Trophoblast cell (in vitro differentiated cells and primary cell): ENCODE data around the gene PAX7.

ENCODE experiments used
- DNase-seq, 2 donors: peaks; one replicate each; pipeline ENCODE4 v3.0.0-alpha.2; 2016
- H2AFZ ChIP-seq: 2 replicates; pipeline ENCODE4 v1.6.1; 2013; ENCODE audit warnings: low read length, moderate library complexity, mild to moderate bottlenecking; ENCODE audit not compliant: insufficient read depth, poor library complexity
- H2AK5ac ChIP-seq: 2 replicates; pipeline ENCODE4 v1.6.1; 2013; ENCODE audit warnings: mild to moderate bottlenecking, low read length
- H2BK120ac ChIP-seq: 2 replicates; pipeline ENCODE4 v1.6.1; 2013; ENCODE audit warnings: low read length, mild to moderate bottlenecking, moderate library complexity; ENCODE audit not compliant: insufficient read depth, poor library complexity
- H2BK12ac ChIP-seq: 2 replicates; pipeline ENCODE4 v1.6.1; 2013; ENCODE audit warnings: mild to moderate bottlenecking, low read length, moderate library complexity
- H2BK5ac ChIP-seq: 2 replicates; pipeline ENCODE4 v1.6.1; 2013; ENCODE audit warnings: low read length, low read depth, moderate library complexity, mild to moderate bottlenecking; ENCODE audit not compliant: poor library complexity
- H3K14ac ChIP-seq: 2 replicates; pipeline ENCODE4 v1.6.1; 2013; ENCODE audit warnings: mild to moderate bottlenecking, low read length
- H3K18ac ChIP-seq: 2 replicates; pipeline ENCODE4 v1.6.1; 2013; ENCODE audit warnings: mild to moderate bottlenecking, low read length
- H3K23ac ChIP-seq: 2 replicates; pipeline ENCODE4 v1.6.1; 2013; ENCODE audit warnings: low read length
- H3K27ac ChIP-seq: 2 replicates; pipeline ENCODE4 v1.5.1; 2013; ENCODE audit warnings: low read depth, mild to moderate bottlenecking, inconsistent platforms, low read length, moderate library complexity
- H3K27me3 ChIP-seq: 2 replicates; pipeline ENCODE4 v1.6.1; 2013; ENCODE audit warnings: inconsistent platforms, mild to moderate bottlenecking, low read length, moderate library complexity; ENCODE audit not compliant: insufficient read depth
- H3K36me3 ChIP-seq, 2 experiments: 1 replicate in 1 of 2; 2 replicates in 1 of 2; pipeline ENCODE4 v1.6.1; 2013; ENCODE audit warnings: low read length in 2 of 2, mild to moderate bottlenecking in 2 of 2, moderate library complexity in 1 of 2; ENCODE audit not compliant: insufficient read depth in 2 of 2, control insufficient read depth in 1 of 2
- H3K4ac ChIP-seq: 2 replicates; pipeline ENCODE4 v1.6.1; 2013; ENCODE audit warnings: low read depth, mild to moderate bottlenecking, low read length, moderate library complexity
- H3K4me1 ChIP-seq, 2 experiments: 1 replicate in 1 of 2; 2 replicates in 1 of 2; pipeline ENCODE4 v1.6.1; 2013; ENCODE audit warnings: low read length in 2 of 2, mild to moderate bottlenecking in 2 of 2, moderate library complexity in 1 of 2; ENCODE audit not compliant: insufficient read depth in 2 of 2, control insufficient read depth in 1 of 2
- H3K4me2 ChIP-seq: 2 replicates; pipeline ENCODE4 v1.6.1; 2013; ENCODE audit warnings: inconsistent platforms, mild to moderate bottlenecking, low read length, moderate library complexity
- H3K4me3 ChIP-seq: 2 replicates; pipeline ENCODE4 v1.5.1; 2013; ENCODE audit warnings: mild to moderate bottlenecking, low read depth, low read length, inconsistent platforms
- H3K79me1 ChIP-seq: one replicate; pipeline ENCODE4 v1.6.1; 2013; ENCODE audit warnings: low read length
- H3K79me2 ChIP-seq: 2 replicates; pipeline ENCODE4 v1.6.1; 2013; ENCODE audit warnings: low read length, mild to moderate bottlenecking; ENCODE audit not compliant: control insufficient read depth, insufficient read depth, poor library complexity
- H3K9ac ChIP-seq: 2 replicates; pipeline ENCODE4 v1.6.1; 2013; ENCODE audit warnings: mild to moderate bottlenecking, low read length
- H3K9me3 ChIP-seq: 2 replicates; pipeline ENCODE4 v1.6.1; 2013; ENCODE audit warnings: low read depth, mild to moderate bottlenecking, control low read depth, inconsistent platforms, low read length; ENCODE audit not compliant: insufficient read depth
- H4K12ac ChIP-seq: 2 replicates; pipeline ENCODE4 v1.6.1; 2013; ENCODE audit warnings: low read depth, mild to moderate bottlenecking, low read length, moderate library complexity
- H4K8ac ChIP-seq: 2 replicates; pipeline ENCODE4 v1.6.1; 2013; ENCODE audit warnings: low read depth, mild to moderate bottlenecking, low read length, moderate library complexity
- H4K91ac ChIP-seq: one replicate; pipeline ENCODE4 v1.6.1; 2013; ENCODE audit warnings: low read depth, mild to moderate bottlenecking, low read length, moderate library complexity
- WGBS: extraction: QIAGEN DNeasy Blood & Tissue Kit; methylation state at CpG from one replicate; pipeline ENCODE4 v1.1.7; 2013; ENCODE audit warnings: missing lambda C conversion rate; ENCODE audit not compliant: insufficient read length, insufficient coverage; ENCODE audit errors: extremely low coverage; 5-methylcytosine and 5-hydroxymethylcytosine counted together

Gene PAX7

DNA sequence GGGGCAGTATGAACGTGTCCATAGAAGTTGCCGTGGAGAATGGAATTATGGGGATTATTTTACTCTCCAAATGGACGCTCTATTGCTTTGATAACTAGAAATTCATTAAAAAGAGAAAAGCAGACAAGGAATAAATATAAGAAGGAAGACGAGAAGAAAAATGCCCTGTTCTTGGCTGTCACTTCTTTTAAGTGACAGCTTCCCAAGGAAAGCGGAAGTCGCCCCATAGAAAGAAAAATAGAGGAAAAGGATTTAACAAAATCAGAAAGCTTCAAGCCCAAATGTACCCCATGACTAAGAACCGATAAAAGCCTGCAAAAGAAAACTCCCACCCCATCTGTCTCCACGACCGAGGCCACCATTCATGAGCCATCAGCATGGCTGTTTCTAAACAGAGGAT, 143.1 kb downstream of the PAX7 start:
- Histone ChIP-seq H2BK5ac (no peak overlapping the region), H3K4me1 (no peaks in the 10 kb centered on the region), H3K4me2 (no peak overlapping the region), H4K91ac (no peak overlapping the region), H3K14ac (no peak overlapping the region), H3K27me3 (no peaks in the 10 kb centered on the region), H3K79me1 (no peaks in the 10 kb centered on the region), H2AK5ac (no peak overlapping the region), H2BK12ac (no peak overlapping the region), H4K12ac (no peak overlapping the region), H2BK120ac (no peak overlapping the region), H3K79me2 (no peaks in the 10 kb centered on the region), H3K9me3 (no peaks in the 10 kb centered on the region), H3K4ac (no peak overlapping the region), H3K9ac (no peak overlapping the region), H3K4me3 (no peak overlapping the region), H2AFZ (no peak overlapping the region), H3K36me3 (no peaks in the 10 kb centered on the region), H3K27ac (no peak overlapping the region), H3K23ac (no peak overlapping the region), H4K8ac (no peak overlapping the region), H3K18ac (no peak overlapping the region)
- no CpG with 5 or more reads among the region's 9 CpGs for WGBS
- no peak for DNase-seq

DNA sequence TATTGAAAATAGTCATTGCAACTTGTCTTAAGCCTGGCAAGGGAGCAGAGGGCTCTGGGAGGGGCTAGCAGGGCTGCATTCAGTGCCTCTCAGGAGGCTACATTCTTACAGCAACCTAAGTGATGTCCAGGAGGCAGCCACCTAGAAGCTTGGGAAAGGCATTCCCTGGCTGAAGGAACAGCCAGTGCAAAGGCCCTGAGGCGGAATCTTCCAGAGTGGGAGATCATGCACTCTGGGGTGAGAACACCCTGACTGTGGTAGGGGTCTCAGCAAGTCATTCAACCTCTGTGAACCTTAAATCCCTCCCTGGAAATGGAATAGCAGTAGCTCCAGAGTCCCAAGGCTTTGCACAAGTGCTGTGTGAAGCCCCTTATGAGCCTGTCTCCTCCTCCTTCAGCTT, 144.7 kb downstream of the PAX7 start:
- H3K9ac ChIP-seq: no peak overlapping the region
- no peaks in the 10 kb centered on the region for H3K9me3 ChIP-seq
- no peak overlapping the region for H2AK5ac ChIP-seq
- H2BK12ac ChIP-seq: no peak overlapping the region
- no CpG with 5 or more reads among the region's 1 CpG for WGBS
- no peak overlapping the region for H3K14ac ChIP-seq
- no peaks in the 10 kb centered on the region for H3K79me1 ChIP-seq
- no peak overlapping the region for H3K4me3 ChIP-seq
- H4K8ac ChIP-seq: no peak overlapping the region
- H3K36me3 ChIP-seq: no peaks in the 10 kb centered on the region
- H3K27ac ChIP-seq: no peak overlapping the region
- H4K12ac ChIP-seq: no peak overlapping the region
- H2BK120ac ChIP-seq: no peak overlapping the region
- H3K23ac ChIP-seq: no peak overlapping the region
- H4K91ac ChIP-seq: no peak overlapping the region
- no peak overlapping the region for H3K18ac ChIP-seq
- DNase-seq: no peak
- no peak overlapping the region for H2AFZ ChIP-seq
- H3K27me3 ChIP-seq: no peaks in the 10 kb centered on the region
- no peak overlapping the region for H2BK5ac ChIP-seq
- H3K79me2 ChIP-seq: no peaks in the 10 kb centered on the region
- H3K4me2 ChIP-seq: no peak overlapping the region
- H3K4ac ChIP-seq: no peak overlapping the region
- H3K4me1 ChIP-seq: no peaks in the 10 kb centered on the region

DNA sequence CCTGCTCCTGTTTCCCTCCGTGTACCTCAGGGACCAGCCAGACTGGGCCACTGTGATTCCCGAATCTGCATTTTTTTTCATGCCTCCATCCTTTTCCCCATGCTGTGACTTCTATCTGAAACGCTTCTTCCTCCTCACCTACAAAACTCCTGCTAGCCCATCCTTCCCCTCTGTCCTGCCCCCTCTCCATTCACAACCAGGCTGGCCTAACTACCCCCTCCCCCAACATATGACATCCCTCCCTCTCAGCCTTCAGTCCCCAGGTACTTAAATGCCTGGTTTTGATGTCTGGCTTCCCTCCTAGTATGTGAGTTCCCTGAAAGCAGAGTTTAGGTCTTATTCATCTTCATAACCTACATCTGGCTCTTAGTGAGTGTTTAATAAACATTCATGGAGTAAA, 146.1 kb downstream of the PAX7 start:
- no peak overlapping the region for H4K91ac ChIP-seq

DNA sequence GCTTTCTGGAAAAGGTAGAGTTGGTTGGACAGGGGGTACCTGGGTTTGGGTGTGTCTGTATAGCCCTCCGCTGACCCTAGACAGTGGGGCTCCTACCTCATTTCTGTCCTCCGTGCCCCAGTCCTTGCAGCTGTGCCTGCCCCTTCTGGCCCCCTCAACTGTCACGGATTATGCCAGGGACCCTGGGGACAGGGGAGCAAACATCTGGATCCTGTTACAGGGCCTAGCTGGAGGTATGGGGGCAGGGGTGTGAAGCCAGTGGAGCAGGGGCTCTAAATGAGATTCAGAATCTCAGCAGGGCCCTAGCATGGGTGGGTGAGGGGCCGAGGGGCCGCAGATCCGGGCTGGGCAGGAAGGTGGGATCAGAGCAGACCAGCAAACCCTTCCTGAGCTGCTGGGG, 147.8 kb downstream of the PAX7 start:
- no peaks in the 10 kb centered on the region for H3K79me1 ChIP-seq
- no peak overlapping the region for H3K18ac ChIP-seq
- no peak overlapping the region for H3K14ac ChIP-seq
- no peak overlapping the region for H4K12ac ChIP-seq
- H2AK5ac ChIP-seq: no peak overlapping the region
- no peaks in the 10 kb centered on the region for H3K36me3 ChIP-seq
- no peak overlapping the region for H3K4me3 ChIP-seq
- no peak overlapping the region for H3K27ac ChIP-seq
- no peak for DNase-seq
- H3K79me2 ChIP-seq: no peaks in the 10 kb centered on the region
- H2BK12ac ChIP-seq: no peak overlapping the region
- no peak overlapping the region for H2AFZ ChIP-seq
- no peaks in the 10 kb centered on the region for H3K9me3 ChIP-seq
- no peak overlapping the region for H3K4me2 ChIP-seq
- H3K4me1 ChIP-seq: no peaks in the 10 kb centered on the region
- no CpG with 5 or more reads among the region's 6 CpGs for WGBS
- H3K4ac ChIP-seq: no peak overlapping the region
- no peak overlapping the region for H2BK120ac ChIP-seq
- no peak overlapping the region for H3K23ac ChIP-seq
- no peak overlapping the region for H4K8ac ChIP-seq
- no peaks in the 10 kb centered on the region for H3K27me3 ChIP-seq
- no peak overlapping the region for H3K9ac ChIP-seq
- H2BK5ac ChIP-seq: no peak overlapping the region
- H4K91ac ChIP-seq: no peak overlapping the region

More for the DNA sequence above, 146.1 kb downstream of the PAX7 start:
- Histone ChIP-seq H3K4me3 (no peak overlapping the region), H3K79me2 (no peaks in the 10 kb centered on the region), H3K27me3 (no peaks in the 10 kb centered on the region), H3K23ac (no peak overlapping the region), H2BK120ac (no peak overlapping the region), H3K14ac (no peak overlapping the region), H4K12ac (no peak overlapping the region), H3K36me3 (no peaks in the 10 kb centered on the region), H3K27ac (no peak overlapping the region), H2BK5ac (no peak overlapping the region), H2BK12ac (no peak overlapping the region), H2AFZ (no peak overlapping the region), H3K79me1 (no peaks in the 10 kb centered on the region), H3K4me2 (no peak overlapping the region), H3K4me1 (no peaks in the 10 kb centered on the region), H3K9me3 (no peaks in the 10 kb centered on the region), H3K18ac (no peak overlapping the region), H4K8ac (no peak overlapping the region), H3K4ac (no peak overlapping the region), H2AK5ac (no peak overlapping the region), H3K9ac (no peak overlapping the region)
- no peak for DNase-seq
- no CpG with 5 or more reads among the region's 3 CpGs for WGBS

DNA sequence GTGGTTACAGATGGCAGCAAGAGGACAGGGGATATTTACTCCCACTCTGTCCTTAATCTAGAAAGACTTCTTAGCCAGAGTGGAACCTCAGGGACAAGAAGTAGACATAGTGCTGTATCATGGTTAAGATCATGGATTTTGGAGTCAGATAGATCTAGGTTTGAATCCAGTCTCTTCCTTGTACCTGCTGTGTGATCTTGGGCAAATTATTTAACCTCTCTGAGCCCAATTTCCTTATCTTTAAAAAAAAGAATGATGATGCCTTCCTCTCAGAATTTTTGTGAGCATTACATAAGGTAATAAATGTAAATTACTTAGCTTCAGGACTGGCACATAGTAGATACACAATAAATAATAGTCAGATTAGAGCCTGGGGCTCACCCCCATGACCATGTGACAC, 150.4 kb downstream of the PAX7 start:
- Histone ChIP-seq H4K12ac (no peak overlapping the region), H2BK12ac (no peak overlapping the region), H2AK5ac (no peak overlapping the region), H3K79me2 (no peaks in the 10 kb centered on the region), H3K79me1 (no peaks in the 10 kb centered on the region), H3K14ac (no peak overlapping the region), H3K18ac (no peak overlapping the region), H3K4ac (no peak overlapping the region), H2BK120ac (no peak overlapping the region), H3K36me3 (no peaks in the 10 kb centered on the region), H4K8ac (no peak overlapping the region), H3K27me3 (peaks cover 3% of the 10 kb centered on the region), H3K4me1 (no peaks in the 10 kb centered on the region), H3K4me3 (no peak overlapping the region), H3K9ac (no peak overlapping the region), H3K23ac (no peak overlapping the region), H3K27ac (no peak overlapping the region), H2BK5ac (no peak overlapping the region), H3K9me3 (no peaks in the 10 kb centered on the region), H2AFZ (no peak overlapping the region), H4K91ac (no peak overlapping the region), H3K4me2 (no peak overlapping the region)
- DNase-seq: no peak
